Measurements from ENCODE around the gene ADISSP. TPM values are rescaled to one million over a fixed set of nuclear protein-coding genes. Genes with fewer than 3 reads are reported as not detected.

The ADISSP gene
- total RNA-seq, result 62.9 and 68.8 TPM in 2 replicates

- H3K36me3 Mint-ChIP-seq (ENCODE audit: low read depth), result peaks cover 5% of the 10 kb centered on the region
- intact Hi-C loops (cut with micrococcal nuclease), result loop anchor here (1.0 to 5.0 kb wide), 6 partner anchors 14 to 295 kb away; partner anchors contain the start of genes AP5S1, ATRN and SPEF1
- H3K4me3 Mint-ChIP-seq, result peak within 1 kb of the TSS; percentile 81
These were observed at the start of gene ADISSP for GRCh38 chr20:3767427-3768341. ADISSP (minus strand) TSS chr20:3767753; CDS start chr20:3760100, 7,653 bp downstream.

GRCh38 chr20:3815703-3816315 is 48.3 kb upstream of the ADISSP start:
- Mint-ChIP-seq H3K4me1 (peaks cover 56% of the 10 kb centered on the region), H3K27ac (peak overlapping the region; percentile 85), H3K27me3 (no peaks in the 10 kb centered on the region), H3K36me3 (ENCODE audit: low read depth) (no peaks in the 10 kb centered on the region), H3K9me3 (no peaks in the 10 kb centered on the region), H3K4me3 (peak overlapping the region; percentile 56)
- intact Hi-C loops (cut with micrococcal nuclease), result no loop called here
- peak; percentile 80 for DNase-seq

More at GRCh38 chr20:3767427-3768341, at the start of gene ADISSP:
- H3K4me1 Mint-ChIP-seq, result peaks cover 22% of the 10 kb centered on the region
- H3K27me3 Mint-ChIP-seq, result peaks cover 9% of the 10 kb centered on the region
- DNase-seq, result peak; percentile 99
- H3K27ac Mint-ChIP-seq, result peak within 1 kb of the TSS; percentile 97
- H3K9me3 Mint-ChIP-seq, result no peaks in the 10 kb centered on the region

- no peak for DNase-seq
- peaks cover 59% of the 10 kb centered on the region for H3K4me1 Mint-ChIP-seq
- H3K27me3 Mint-ChIP-seq, result no peaks in the 10 kb centered on the region
- H3K4me3 Mint-ChIP-seq, result no peak overlapping the region
- no peaks in the 10 kb centered on the region for H3K9me3 Mint-ChIP-seq
- intact Hi-C loops (cut with micrococcal nuclease), result no loop called here
- H3K36me3 Mint-ChIP-seq (ENCODE audit: low read depth), result no peaks in the 10 kb centered on the region
- H3K27ac Mint-ChIP-seq, result peak overlapping the region; percentile 85
These were observed 47.5 kb upstream of the ADISSP start for GRCh38 chr20:3814928-3815495.

- Mint-ChIP-seq H3K27ac (no peak overlapping the region), H3K36me3 (ENCODE audit: low read depth) (no peaks in the 10 kb centered on the region), H3K4me3 (no peak overlapping the region), H3K9me3 (no peaks in the 10 kb centered on the region), H3K4me1 (peaks cover 56% of the 10 kb centered on the region), H3K27me3 (no peaks in the 10 kb centered on the region)
- intact Hi-C loops (cut with micrococcal nuclease), result no loop called here
- DNase-seq, result no peak
These were observed 46.5 kb upstream of the ADISSP start for GRCh38 chr20:3813848-3814581.

GRCh38 chr20:3812975-3813847 is 45.7 kb upstream of the ADISSP start:
- intact Hi-C loops (cut with micrococcal nuclease), result no loop called here
- Mint-ChIP-seq H3K9me3 (no peaks in the 10 kb centered on the region), H3K27ac (peak overlapping the region; percentile 77), H3K27me3 (no peaks in the 10 kb centered on the region), H3K4me3 (peak overlapping the region; percentile 45), H3K36me3 (ENCODE audit: low read depth) (no peaks in the 10 kb centered on the region), H3K4me1 (peaks cover 51% of the 10 kb centered on the region)
- no peak for DNase-seq

GRCh38 chr20:3812259-3812681 is 44.7 kb upstream of the ADISSP start:
- Mint-ChIP-seq H3K9me3 (no peaks in the 10 kb centered on the region), H3K4me1 (peaks cover 53% of the 10 kb centered on the region)
- no peak for DNase-seq

GRCh38 chr20:3811467-3812258 is 44.1 kb upstream of the ADISSP start:
- H3K4me1 Mint-ChIP-seq, result peaks cover 59% of the 10 kb centered on the region
- no peaks in the 10 kb centered on the region for H3K9me3 Mint-ChIP-seq
- intact Hi-C loops (cut with micrococcal nuclease), result loop anchor here (1.0 kb wide), 2 partner anchors 9 to 15 kb away; partner anchors contain the start of genes AP5S1 and CDC25B
- H3K27ac Mint-ChIP-seq, result peak overlapping the region; percentile 99
- no peaks in the 10 kb centered on the region for H3K27me3 Mint-ChIP-seq
- H3K36me3 Mint-ChIP-seq (ENCODE audit: low read depth), result peaks cover 5% of the 10 kb centered on the region
- peak; percentile 94 for DNase-seq
- H3K4me3 Mint-ChIP-seq, result peak overlapping the region; percentile 81

More at GRCh38 chr20:3812259-3812681, 44.7 kb upstream of the ADISSP start:
- Mint-ChIP-seq H3K27me3 (no peaks in the 10 kb centered on the region), H3K27ac (peak overlapping the region; percentile 99), H3K36me3 (ENCODE audit: low read depth) (no peaks in the 10 kb centered on the region), H3K4me3 (peak overlapping the region; percentile 81)
- intact Hi-C loops (cut with micrococcal nuclease), result no loop called here

- intact Hi-C loops (cut with micrococcal nuclease), result no loop called here
- H3K27me3 Mint-ChIP-seq, result no peaks in the 10 kb centered on the region
- peaks cover 31% of the 10 kb centered on the region for H3K36me3 Mint-ChIP-seq (ENCODE audit: low read depth)
- H3K4me3 Mint-ChIP-seq, result no peak overlapping the region
- H3K27ac Mint-ChIP-seq, result no peak overlapping the region
- H3K9me3 Mint-ChIP-seq, result no peaks in the 10 kb centered on the region
- H3K4me1 Mint-ChIP-seq, result peaks cover 55% of the 10 kb centered on the region
- no peak for DNase-seq
These were observed 41.0 kb upstream of the ADISSP start for GRCh38 chr20:3808544-3808943.

- intact Hi-C loops (cut with micrococcal nuclease), result no loop called here
- DNase-seq, result no peak
- peaks cover 65% of the 10 kb centered on the region for H3K36me3 Mint-ChIP-seq (ENCODE audit: low read depth)
- H3K4me3 Mint-ChIP-seq, result no peak overlapping the region
- H3K9me3 Mint-ChIP-seq, result no peaks in the 10 kb centered on the region
- H3K27ac Mint-ChIP-seq, result peak overlapping the region; percentile 85
- H3K27me3 Mint-ChIP-seq, result no peaks in the 10 kb centered on the region
- H3K4me1 Mint-ChIP-seq, result peaks cover 46% of the 10 kb centered on the region
These were observed 37.2 kb upstream of the ADISSP start for GRCh38 chr20:3804781-3805180.

GRCh38 chr20:3804254-3804751 is 36.8 kb upstream of the ADISSP start:
- H3K27ac Mint-ChIP-seq, result peak overlapping the region; percentile 72
- no peaks in the 10 kb centered on the region for H3K9me3 Mint-ChIP-seq
- H3K36me3 Mint-ChIP-seq (ENCODE audit: low read depth), result peaks cover 67% of the 10 kb centered on the region
- no peak overlapping the region for H3K4me3 Mint-ChIP-seq
- H3K27me3 Mint-ChIP-seq, result no peaks in the 10 kb centered on the region
- no peak for DNase-seq
- H3K4me1 Mint-ChIP-seq, result peaks cover 51% of the 10 kb centered on the region
- intact Hi-C loops (cut with micrococcal nuclease), result no loop called here

GRCh38 chr20:3803854-3804253 is 36.3 kb upstream of the ADISSP start:
- peak overlapping the region; percentile 72 for H3K27ac Mint-ChIP-seq
- peaks cover 54% of the 10 kb centered on the region for H3K4me1 Mint-ChIP-seq
- no peaks in the 10 kb centered on the region for H3K27me3 Mint-ChIP-seq
- H3K9me3 Mint-ChIP-seq, result no peaks in the 10 kb centered on the region
- intact Hi-C loops (cut with micrococcal nuclease), result no loop called here
- no peak overlapping the region for H3K4me3 Mint-ChIP-seq
- peaks cover 67% of the 10 kb centered on the region for H3K36me3 Mint-ChIP-seq (ENCODE audit: low read depth)
- no peak for DNase-seq

- no peak for DNase-seq
- Mint-ChIP-seq H3K27me3 (no peaks in the 10 kb centered on the region), H3K9me3 (no peaks in the 10 kb centered on the region), H3K4me1 (peaks cover 60% of the 10 kb centered on the region), H3K36me3 (ENCODE audit: low read depth) (peaks cover 68% of the 10 kb centered on the region), H3K4me3 (no peak overlapping the region), H3K27ac (peak overlapping the region; percentile 72)
- intact Hi-C loops (cut with micrococcal nuclease), result no loop called here
These were observed 35.7 kb upstream of the ADISSP start for GRCh38 chr20:3803289-3803688.

Data from activated CD4-positive, alpha-beta T cell treated with anti-CD3 and anti-CD28 coated beads, Interleukin-2, amount 10 ng/mL, durations not matched to agents 24 days and 14 days (primary cell).